Measurements from ENCODE around the gene CELSR2.

- TF ChIP-seq EZH2 (IDR thresholded peaks at IDR 0.05; ENCODE audit: borderline replicate concordance, low read depth, low read length, poor library complexity, severe bottlenecking) (no peak), CTCF (conservative IDR thresholded peaks at IDR 0.05; ENCODE audit: low read depth, low read length) (no peak)
Observed at GRCh38 chr1:109267743-109268300, 18.5 kb downstream of the CELSR2 start.
